ENCODE measurements around the gene EFHC1. TPM values are rescaled to one million over a fixed set of nuclear protein-coding genes. Genes with fewer than 3 reads are reported as not detected.

Gene EFHC1
- polyA plus RNA-seq, 4 donors = 10.4 to 23.8 (median 19.7) TPM

DNA sequence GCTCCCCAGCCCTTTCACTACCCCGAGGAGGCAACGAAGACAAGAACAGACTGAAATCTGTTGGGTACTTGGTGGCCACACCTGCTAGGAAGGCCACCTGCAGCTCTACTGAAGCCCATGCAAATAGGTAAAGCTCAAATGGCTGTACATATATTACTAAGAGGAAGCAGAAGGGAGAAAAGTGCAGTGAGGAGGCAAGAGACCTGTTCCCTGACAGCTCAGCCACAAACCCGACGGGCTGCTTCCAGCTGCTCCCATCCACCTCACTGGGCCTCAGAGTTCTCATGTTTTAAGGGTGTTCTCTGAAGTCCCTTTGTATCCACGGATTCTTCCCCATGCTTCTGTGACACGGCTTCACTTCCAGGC, 132.1 kb downstream of the EFHC1 start:
- DNase-seq = peak in 1 of 2 donors; percentile 32
- peak overlapping the region in 2 of 3 donors; percentile 25 to 49 for H3K27ac ChIP-seq (ENCODE audit: low read depth in 1 of 3, low read length in 2 of 3)

DNA sequence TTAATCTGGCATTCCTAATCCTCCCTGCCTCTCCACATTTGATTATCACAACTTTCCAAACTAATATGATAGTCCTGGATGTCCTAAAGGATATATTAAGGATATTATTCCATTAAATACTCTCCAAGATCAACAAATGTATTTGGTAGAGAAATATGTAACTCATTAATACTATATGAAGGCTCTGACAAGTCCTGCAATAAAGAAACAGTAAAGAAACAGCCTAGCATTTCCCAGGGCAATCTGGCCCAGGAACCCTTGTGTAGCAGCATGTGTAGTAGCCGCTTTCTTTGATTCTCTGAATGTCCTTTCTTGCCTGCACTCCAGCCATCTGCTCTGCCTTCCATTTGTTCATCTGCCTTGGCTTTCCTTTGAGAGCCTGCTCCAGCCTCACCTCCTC, 133.0 kb downstream of the EFHC1 start:
- peaks cover 22 to 56% (median 29%) of the 10 kb centered on the region in 3 donors for H3K4me1 ChIP-seq (ENCODE audit: control insufficient read depth in 3 of 3, insufficient read depth in 2 of 3, low read depth in 1 of 3, low read length in 2 of 3)
- H3K27ac ChIP-seq (ENCODE audit: low read depth in 1 of 3, low read length in 2 of 3) = peak overlapping the region in 1 of 3 donors; percentile 14
- no peak overlapping the region for H3K4me3 ChIP-seq (ENCODE audit: low read depth in 1 of 3, low read length in 3 of 3)
- H3K27me3 ChIP-seq (ENCODE audit: control insufficient read depth in 3 of 3, insufficient read depth in 3 of 3, low read length in 3 of 3) = no peaks in the 10 kb centered on the region
- no peaks in the 10 kb centered on the region for H3K9me3 ChIP-seq (ENCODE audit: control insufficient read depth in 2 of 2, insufficient read depth in 1 of 2, low read depth in 1 of 2, low read length in 1 of 2)
- FAIRE-seq (no peak), DNase-seq (no peak)
- 100% methylated on average over 1 of the region's 1 CpG for WGBS, 3 donors
- peaks cover 0 to 19% (median 0%) of the 10 kb centered on the region in 3 donors for H3K36me3 ChIP-seq (ENCODE audit: control insufficient read depth in 3 of 3, insufficient read depth in 2 of 3, low read depth in 1 of 3, low read length in 3 of 3)

More for the DNA sequence above, 132.1 kb downstream of the EFHC1 start:
- peaks cover 24 to 57% (median 29%) of the 10 kb centered on the region in 3 donors for H3K4me1 ChIP-seq (ENCODE audit: control insufficient read depth in 3 of 3, insufficient read depth in 2 of 3, low read depth in 1 of 3, low read length in 2 of 3)
- 21 to 39% (median 26%) methylated on average over 6 of the region's 6 CpGs for WGBS, 3 donors
- peaks cover 0 to 16% (median 0%) of the 10 kb centered on the region in 3 donors for H3K36me3 ChIP-seq (ENCODE audit: control insufficient read depth in 3 of 3, insufficient read depth in 2 of 3, low read depth in 1 of 3, low read length in 3 of 3)
- no peaks in the 10 kb centered on the region for H3K27me3 ChIP-seq (ENCODE audit: control insufficient read depth in 3 of 3, insufficient read depth in 3 of 3, low read length in 3 of 3)
- no peak for FAIRE-seq
- no peaks in the 10 kb centered on the region for H3K9me3 ChIP-seq (ENCODE audit: control insufficient read depth in 2 of 2, insufficient read depth in 1 of 2, low read depth in 1 of 2, low read length in 1 of 2)
- H3K4me3 ChIP-seq (ENCODE audit: low read depth in 1 of 3, low read length in 3 of 3) = no peak overlapping the region

- H3K36me3 ChIP-seq (ENCODE audit: control insufficient read depth in 3 of 3, insufficient read depth in 2 of 3, low read depth in 1 of 3, low read length in 3 of 3) = peaks cover 0 to 19% (median 0%) of the 10 kb centered on the region in 3 donors
- H3K4me1 ChIP-seq (ENCODE audit: control insufficient read depth in 3 of 3, insufficient read depth in 2 of 3, low read depth in 1 of 3, low read length in 2 of 3) = peaks cover 16 to 52% (median 30%) of the 10 kb centered on the region in 3 donors
- FAIRE-seq (no peak), DNase-seq (no peak)
- H3K27me3 ChIP-seq (ENCODE audit: control insufficient read depth in 3 of 3, insufficient read depth in 3 of 3, low read length in 3 of 3) = no peaks in the 10 kb centered on the region
- H3K9me3 ChIP-seq (ENCODE audit: control insufficient read depth in 2 of 2, insufficient read depth in 1 of 2, low read depth in 1 of 2, low read length in 1 of 2) = no peaks in the 10 kb centered on the region
- 81 to 89% (median 86%) methylated on average over 2 of the region's 2 CpGs for WGBS, 3 donors
- H3K4me3 ChIP-seq (ENCODE audit: low read depth in 1 of 3, low read length in 3 of 3) = no peak overlapping the region
- no peak overlapping the region for H3K27ac ChIP-seq (ENCODE audit: low read depth in 1 of 3, low read length in 2 of 3)
These were observed 133.6 kb downstream of the EFHC1 start for GRCh38 chr6:52553719-52554118.

GRCh38 chr6:52554684-52555280, 134.6 kb downstream of the EFHC1 start:
- Histone ChIP-seq H3K36me3 (ENCODE audit: control insufficient read depth in 3 of 3, insufficient read depth in 2 of 3, low read depth in 1 of 3, low read length in 3 of 3) (peaks cover 0 to 21% (median 0%) of the 10 kb centered on the region in 3 donors), H3K27ac (ENCODE audit: low read depth in 1 of 3, low read length in 2 of 3) (no peak overlapping the region), H3K9me3 (ENCODE audit: control insufficient read depth in 2 of 2, insufficient read depth in 1 of 2, low read depth in 1 of 2, low read length in 1 of 2) (no peaks in the 10 kb centered on the region), H3K4me3 (ENCODE audit: low read depth in 1 of 3, low read length in 3 of 3) (no peak overlapping the region), H3K4me1 (ENCODE audit: control insufficient read depth in 3 of 3, insufficient read depth in 2 of 3, low read depth in 1 of 3, low read length in 2 of 3) (peaks cover 11 to 46% (median 28%) of the 10 kb centered on the region in 3 donors), H3K27me3 (ENCODE audit: control insufficient read depth in 3 of 3, insufficient read depth in 3 of 3, low read length in 3 of 3) (no peaks in the 10 kb centered on the region)
- no peak for FAIRE-seq
- 93 to 99% (median 94%) methylated on average over 6 of the region's 6 CpGs for whole genome bisulfite sequencing, 3 donors
- DNase-seq = no peak

- no peaks in the 10 kb centered on the region for H3K9me3 ChIP-seq (ENCODE audit: control insufficient read depth in 2 of 2, insufficient read depth in 1 of 2, low read depth in 1 of 2, low read length in 1 of 2)
- WGBS, 3 donors = 71 to 91% (median 83%) methylated on average over 5 of the region's 5 CpGs
- DNase-seq (no peak), FAIRE-seq (no peak)
- no peak overlapping the region for H3K27ac ChIP-seq (ENCODE audit: low read depth in 1 of 3, low read length in 2 of 3)
- peaks cover 0 to 21% (median 0%) of the 10 kb centered on the region in 3 donors for H3K36me3 ChIP-seq (ENCODE audit: control insufficient read depth in 3 of 3, insufficient read depth in 2 of 3, low read depth in 1 of 3, low read length in 3 of 3)
- H3K4me3 ChIP-seq (ENCODE audit: low read depth in 1 of 3, low read length in 3 of 3) = no peak overlapping the region
- H3K27me3 ChIP-seq (ENCODE audit: control insufficient read depth in 3 of 3, insufficient read depth in 3 of 3, low read length in 3 of 3) = no peaks in the 10 kb centered on the region
- peaks cover 9 to 42% (median 22%) of the 10 kb centered on the region in 3 donors for H3K4me1 ChIP-seq (ENCODE audit: control insufficient read depth in 3 of 3, insufficient read depth in 2 of 3, low read depth in 1 of 3, low read length in 2 of 3)
These were observed 135.5 kb downstream of the EFHC1 start for GRCh38 chr6:52555518-52556233.

GRCh38 chr6:52557389-52558265, 137.5 kb downstream of the EFHC1 start:
- peaks cover 0 to 14% (median 0%) of the 10 kb centered on the region in 3 donors for H3K36me3 ChIP-seq (ENCODE audit: control insufficient read depth in 3 of 3, insufficient read depth in 2 of 3, low read depth in 1 of 3, low read length in 3 of 3)
- FAIRE-seq (no peak), DNase-seq (no peak)
- H3K27ac ChIP-seq (ENCODE audit: low read depth in 1 of 3, low read length in 2 of 3) = peak overlapping the region in 2 of 3 donors; percentile 11 to 33
- peaks cover 2 to 22% (median 5%) of the 10 kb centered on the region in 3 donors for H3K4me1 ChIP-seq (ENCODE audit: control insufficient read depth in 3 of 3, insufficient read depth in 2 of 3, low read depth in 1 of 3, low read length in 2 of 3)
- 65 to 87% (median 84%) methylated on average over 11 of the region's 11 CpGs for WGBS, 3 donors
- no peaks in the 10 kb centered on the region for H3K9me3 ChIP-seq (ENCODE audit: control insufficient read depth in 2 of 2, insufficient read depth in 1 of 2, low read depth in 1 of 2, low read length in 1 of 2)
- no peaks in the 10 kb centered on the region for H3K27me3 ChIP-seq (ENCODE audit: control insufficient read depth in 3 of 3, insufficient read depth in 3 of 3, low read length in 3 of 3)
- no peak overlapping the region for H3K4me3 ChIP-seq (ENCODE audit: low read depth in 1 of 3, low read length in 3 of 3)

DNA sequence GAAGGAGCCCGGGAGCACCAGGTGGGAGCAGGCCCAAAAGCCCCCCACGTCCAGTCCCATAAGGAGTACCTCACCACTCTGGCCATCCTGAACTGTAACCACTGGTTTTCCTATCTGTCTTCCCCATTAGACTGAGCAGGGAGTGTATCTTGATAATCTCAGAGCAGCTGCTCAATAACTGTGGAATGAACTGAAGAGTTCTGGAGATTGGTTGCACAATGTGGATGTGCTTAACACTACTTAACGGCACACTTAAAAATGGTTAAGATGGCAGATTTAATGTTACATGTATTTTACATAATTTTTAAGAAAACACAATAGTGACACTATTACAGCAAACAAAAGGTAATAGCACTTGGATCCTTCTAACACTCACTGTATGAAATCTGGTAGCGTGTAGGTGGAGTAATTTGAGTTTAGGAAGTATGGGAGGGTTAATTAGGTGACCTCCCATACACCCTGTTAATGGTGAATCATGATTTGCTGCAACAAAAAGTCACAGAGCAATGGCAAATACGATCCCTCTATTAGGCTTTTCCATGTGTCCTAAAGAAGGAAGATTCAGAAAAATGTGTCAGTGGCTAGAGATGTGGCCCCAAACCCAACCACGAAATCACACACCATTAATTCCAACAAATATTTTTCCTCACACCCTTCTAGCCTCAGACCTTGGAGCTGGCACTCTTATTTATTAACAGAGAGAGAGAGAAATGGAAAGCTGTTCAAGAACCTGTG, 138.3 kb downstream of the EFHC1 start:
- H3K9me3 ChIP-seq (ENCODE audit: control insufficient read depth in 2 of 2, insufficient read depth in 1 of 2, low read depth in 1 of 2, low read length in 1 of 2) = no peaks in the 10 kb centered on the region
- 81 to 93% (median 92%) methylated on average over 6 of the region's 6 CpGs for WGBS, 3 donors
- peak overlapping the region in 2 of 3 donors; percentile 11 to 33 for H3K27ac ChIP-seq (ENCODE audit: low read depth in 1 of 3, low read length in 2 of 3)
- FAIRE-seq (no peak), DNase-seq (no peak)
- peaks cover 0 to 14% (median 0%) of the 10 kb centered on the region in 3 donors for H3K36me3 ChIP-seq (ENCODE audit: control insufficient read depth in 3 of 3, insufficient read depth in 2 of 3, low read depth in 1 of 3, low read length in 3 of 3)
- no peak overlapping the region for H3K4me3 ChIP-seq (ENCODE audit: low read depth in 1 of 3, low read length in 3 of 3)
- peaks cover 0 to 18% (median 4%) of the 10 kb centered on the region in 3 donors for H3K4me1 ChIP-seq (ENCODE audit: control insufficient read depth in 3 of 3, insufficient read depth in 2 of 3, low read depth in 1 of 3, low read length in 2 of 3)
- no peaks in the 10 kb centered on the region for H3K27me3 ChIP-seq (ENCODE audit: control insufficient read depth in 3 of 3, insufficient read depth in 3 of 3, low read length in 3 of 3)
